Measurements from ENCODE around the gene NIBAN1. TPM values are rescaled to one million over a fixed set of nuclear protein-coding genes. Genes with fewer than 3 reads are reported as not detected.
"Not testable (repeated sequence)": the region's sequence is repeated elsewhere in the genome, so short reads cannot be mapped to it uniquely, and the experiment has no call there.

NIBAN1 gene
- total RNA-seq, 4 donors from 2014 or later: 13.4 to 23.9 (median 18.2) TPM

- Histone ChIP-seq H3K4me3 (no peak overlapping the region), H3K27ac (no peak overlapping the region), H3K27me3 (no peaks in the 10 kb centered on the region), H3K9me3 (no peaks in the 10 kb centered on the region), H3K36me3 (no peaks in the 10 kb centered on the region), H3K4me1 (no peaks in the 10 kb centered on the region)
- WGBS: 89% methylated on average over 3 of the region's 3 CpGs
- no peak for DNase-seq (ENCODE audit: low spot score in 2 of 2)
- no peak for TF ChIP-seq EP300 (IDR thresholded peaks at IDR 0.05)
- no peak for TF ChIP-seq POLR2AphosphoS5 (IDR thresholded peaks at IDR 0.05)
- TF ChIP-seq CTCF (IDR thresholded peaks at IDR 0.05): no peak
- no peak for TF ChIP-seq POLR2A (IDR thresholded peaks at IDR 0.05)
Observed at GRCh38 chr1:185015631-185016030, 41.3 kb upstream of the NIBAN1 start.

DNA sequence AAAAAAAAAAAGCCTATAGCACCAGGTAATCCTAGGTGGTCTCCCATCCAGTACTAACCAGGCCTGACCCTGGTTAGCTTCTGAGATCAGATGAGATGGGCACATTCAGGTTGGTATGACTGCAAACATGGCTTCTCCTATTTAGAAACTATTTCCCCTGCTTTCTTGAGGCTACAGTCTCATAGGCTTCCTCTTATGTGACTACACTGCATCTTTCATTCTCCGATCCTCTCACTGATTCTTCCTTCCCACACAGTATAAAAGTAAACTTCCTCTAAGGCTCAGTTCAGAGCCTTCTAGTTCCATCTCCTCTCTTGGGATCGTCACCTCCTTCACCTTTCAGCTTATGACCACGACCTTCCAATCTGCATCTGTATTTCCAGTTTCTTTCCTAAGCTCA, 40.6 kb upstream of the NIBAN1 start:
- H3K4me1 ChIP-seq: no peaks in the 10 kb centered on the region
- H3K4me3 ChIP-seq: no peak overlapping the region
- TF ChIP-seq POLR2A (IDR thresholded peaks at IDR 0.05): no peak
- no peak for TF ChIP-seq EP300 (IDR thresholded peaks at IDR 0.05)
- no peak for TF ChIP-seq POLR2AphosphoS5 (IDR thresholded peaks at IDR 0.05)
- TF ChIP-seq CTCF (IDR thresholded peaks at IDR 0.05): no peak
- 85% methylated on average over 3 of the region's 3 CpGs for WGBS
- DNase-seq (ENCODE audit: low spot score in 2 of 2): no peak
- no peaks in the 10 kb centered on the region for H3K27me3 ChIP-seq
- no peaks in the 10 kb centered on the region for H3K9me3 ChIP-seq
- no peak overlapping the region for H3K27ac ChIP-seq
- H3K36me3 ChIP-seq: no peaks in the 10 kb centered on the region

GRCh38 chr1:185010361-185010760, 36.1 kb upstream of the NIBAN1 start:
- TF ChIP-seq CTCF (IDR thresholded peaks at IDR 0.05) (no peak), EP300 (IDR thresholded peaks at IDR 0.05) (no peak)
- Histone ChIP-seq H3K36me3 (no peaks in the 10 kb centered on the region), H3K9me3 (no peaks in the 10 kb centered on the region)

DNA sequence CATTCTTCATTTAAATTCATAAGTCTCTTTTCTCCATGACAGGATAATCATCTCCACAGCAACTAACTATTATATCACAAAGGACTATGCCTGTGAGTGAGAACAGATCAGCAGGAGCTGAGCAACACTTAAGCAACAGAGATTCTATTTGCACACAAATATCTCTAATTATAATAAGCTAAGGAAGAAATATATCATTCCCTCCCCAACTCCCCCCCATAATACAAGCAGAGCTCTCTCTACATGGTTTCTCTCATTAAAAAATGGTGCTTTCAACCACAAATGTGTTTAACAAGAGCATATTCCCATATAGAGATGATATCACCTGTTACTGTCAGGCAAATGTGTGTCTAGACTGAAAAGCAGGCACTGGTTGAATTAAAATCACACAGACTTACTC, 34.5 kb upstream of the NIBAN1 start:
- H3K27me3 ChIP-seq: no peaks in the 10 kb centered on the region
- H3K27ac ChIP-seq: no peak overlapping the region
- H3K4me3 ChIP-seq: no peak overlapping the region
- no peak for DNase-seq (ENCODE audit: low spot score in 2 of 2)
- H3K9me3 ChIP-seq: no peaks in the 10 kb centered on the region
- H3K4me1 ChIP-seq: no peaks in the 10 kb centered on the region
- no peaks in the 10 kb centered on the region for H3K36me3 ChIP-seq
- TF ChIP-seq POLR2AphosphoS5 (IDR thresholded peaks at IDR 0.05) (no peak), EP300 (IDR thresholded peaks at IDR 0.05) (no peak), POLR2A (IDR thresholded peaks at IDR 0.05) (no peak), CTCF (IDR thresholded peaks at IDR 0.05) (no peak)

More at GRCh38 chr1:185010361-185010760, 36.1 kb upstream of the NIBAN1 start:
- Histone ChIP-seq H3K27ac (no peak overlapping the region), H3K4me3 (no peak overlapping the region), H3K27me3 (no peaks in the 10 kb centered on the region), H3K4me1 (no peaks in the 10 kb centered on the region)
- DNase-seq (ENCODE audit: low spot score in 2 of 2): no peak

DNA sequence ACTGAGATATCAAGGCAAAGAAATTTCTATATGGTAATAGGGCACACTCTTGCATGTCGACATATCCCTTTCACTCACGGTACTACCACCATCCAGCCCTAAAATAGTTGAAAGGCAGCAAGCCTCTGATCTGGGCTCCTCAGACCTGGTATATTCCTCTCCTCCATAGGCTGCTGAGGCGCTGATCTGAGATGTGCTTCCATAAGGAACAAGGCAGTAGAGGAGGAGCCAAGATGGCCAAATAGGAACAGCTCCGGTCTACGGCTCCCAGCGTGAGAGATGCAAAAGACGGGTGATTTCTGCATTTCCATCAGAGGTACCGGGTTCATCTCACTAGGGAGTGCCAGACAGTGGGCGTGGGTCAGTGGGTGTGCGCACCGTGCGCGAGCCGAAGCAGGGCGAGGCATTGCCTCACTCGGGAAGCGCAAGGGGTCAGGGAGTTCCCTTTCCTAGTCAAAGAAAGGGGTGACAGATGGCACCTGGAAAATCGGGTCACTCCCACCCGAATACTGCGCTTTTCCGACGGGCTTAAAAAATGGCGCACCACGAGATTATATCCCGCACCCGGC, 27.1 kb upstream of the NIBAN1 start:
- H3K9me3 ChIP-seq; H3K27ac ChIP-seq; H3K36me3 ChIP-seq; DNase-seq (ENCODE audit: low spot score in 2 of 2); H3K27me3 ChIP-seq; H3K4me1 ChIP-seq; H3K4me3 ChIP-seq: not testable (repeated sequence)
- 94% methylated on average over 23 of the region's 26 CpGs for WGBS

GRCh38 chr1:184999974-185000373, 25.7 kb upstream of the NIBAN1 start:
- DNase-seq (ENCODE audit: low spot score in 2 of 2); H3K36me3 ChIP-seq; H3K4me3 ChIP-seq; H3K27me3 ChIP-seq; H3K4me1 ChIP-seq; H3K9me3 ChIP-seq; H3K27ac ChIP-seq: not testable (repeated sequence)
- 75% methylated on average over 6 of the region's 6 CpGs for WGBS

Data from suprapubic skin (tissue), 4 donors.